ENCODE results near the gene CELF5. TPM values are rescaled to one million over a fixed set of nuclear protein-coding genes. Genes with fewer than 3 reads are reported as not detected.

CELF5 gene
- total and polyA plus RNA-seq, 7 donors, result under 0.01 to 1.1 (median 0.37) TPM; not detected in 1

DNA sequence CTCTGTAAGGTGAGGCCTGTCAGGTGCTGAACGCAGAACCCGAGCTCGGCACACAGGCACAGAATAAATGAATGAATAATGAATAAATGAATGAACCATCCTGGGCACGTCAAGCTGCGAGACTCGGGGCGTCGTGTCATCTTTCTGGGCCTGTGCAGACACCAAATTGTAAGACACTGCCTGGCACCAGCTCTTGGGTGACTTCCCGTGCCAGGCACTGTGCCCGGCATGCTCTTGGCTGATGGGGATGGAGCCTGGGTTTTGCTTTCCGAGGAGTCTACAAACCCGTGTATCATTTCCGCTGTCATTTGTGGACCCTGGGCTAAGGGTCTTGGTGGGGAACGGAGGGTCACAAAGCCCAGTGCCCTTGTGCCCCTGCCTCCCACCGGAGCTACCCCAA, 43.9 kb downstream of the CELF5 start:
- TF ChIP-seq EP300 (IDR thresholded peaks at IDR 0.05) (no peak), POLR2A (IDR thresholded peaks at IDR 0.05) (no peak), POLR2AphosphoS5 (IDR thresholded peaks at IDR 0.05) (no peak)
- TF ChIP-seq, protein P1, sequence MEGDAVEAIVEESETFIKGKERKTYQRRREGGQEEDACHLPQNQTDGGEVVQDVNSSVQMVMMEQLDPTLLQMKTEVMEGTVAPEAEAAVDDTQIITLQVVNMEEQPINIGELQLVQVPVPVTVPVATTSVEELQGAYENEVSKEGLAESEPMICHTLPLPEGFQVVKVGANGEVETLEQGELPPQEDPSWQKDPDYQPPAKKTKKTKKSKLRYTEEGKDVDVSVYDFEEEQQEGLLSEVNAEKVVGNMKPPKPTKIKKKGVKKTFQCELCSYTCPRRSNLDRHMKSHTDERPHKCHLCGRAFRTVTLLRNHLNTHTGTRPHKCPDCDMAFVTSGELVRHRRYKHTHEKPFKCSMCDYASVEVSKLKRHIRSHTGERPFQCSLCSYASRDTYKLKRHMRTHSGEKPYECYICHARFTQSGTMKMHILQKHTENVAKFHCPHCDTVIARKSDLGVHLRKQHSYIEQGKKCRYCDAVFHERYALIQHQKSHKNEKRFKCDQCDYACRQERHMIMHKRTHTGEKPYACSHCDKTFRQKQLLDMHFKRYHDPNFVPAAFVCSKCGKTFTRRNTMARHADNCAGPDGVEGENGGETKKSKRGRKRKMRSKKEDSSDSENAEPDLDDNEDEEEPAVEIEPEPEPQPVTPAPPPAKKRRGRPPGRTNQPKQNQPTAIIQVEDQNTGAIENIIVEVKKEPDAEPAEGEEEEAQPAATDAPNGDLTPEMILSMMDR (IDR thresholded peaks at IDR 0.05), result no peak
- H3K27me3 ChIP-seq, result peaks cover 10 to 60% (median 43%) of the 10 kb centered on the region in 3 donors
- 76 to 85% methylated on average over 15 of the region's 15 CpGs for WGBS, 2 donors
- no peak overlapping the region for H3K27ac ChIP-seq
- H3K36me3 ChIP-seq, result no peaks in the 10 kb centered on the region
- no peak overlapping the region for H3K4me3 ChIP-seq
- intact Hi-C loops (cut with DNase I), result no loop called here
- H3K9me3 ChIP-seq, result peaks cover 0 to 6% (median 5%) of the 10 kb centered on the region in 4 donors
- DNase-seq, result no peak
- H3K4me1 ChIP-seq, result no peaks in the 10 kb centered on the region

DNA sequence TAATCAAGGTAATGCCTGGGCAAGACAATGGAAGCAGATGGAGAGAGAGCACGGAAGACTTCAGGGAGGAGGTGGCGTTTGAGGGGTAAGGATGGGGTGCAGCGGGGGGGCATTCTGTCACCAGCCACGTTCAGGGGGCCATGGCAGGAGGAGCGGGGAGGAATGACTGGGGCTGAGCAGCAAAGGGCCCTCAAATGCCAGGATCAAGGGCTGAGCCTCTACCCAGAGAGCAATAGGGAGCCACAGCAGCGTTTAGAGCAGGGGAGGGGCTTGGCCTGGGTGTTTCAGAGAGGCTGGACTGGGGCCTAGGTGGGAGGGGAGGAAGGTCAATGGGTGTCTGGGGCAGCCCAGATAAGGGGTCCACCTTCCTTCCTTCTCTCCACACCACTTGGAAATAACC, 44.3 kb downstream of the CELF5 start:
- WGBS, 2 donors, result 66% methylated on average over 6 of the region's 6 CpGs
- intact Hi-C loops (cut with DNase I), result no loop called here
- Histone ChIP-seq H3K4me1 (no peaks in the 10 kb centered on the region), H3K9me3 (peaks cover 0 to 6% (median 5%) of the 10 kb centered on the region in 4 donors), H3K36me3 (no peaks in the 10 kb centered on the region), H3K27ac (no peak overlapping the region), H3K27me3 (peaks cover 10 to 64% (median 48%) of the 10 kb centered on the region in 3 donors), H3K4me3 (no peak overlapping the region)
- TF ChIP-seq POLR2AphosphoS5 (IDR thresholded peaks at IDR 0.05), result no peak
- no peak for TF ChIP-seq POLR2A (IDR thresholded peaks at IDR 0.05)
- TF ChIP-seq EP300 (IDR thresholded peaks at IDR 0.05), result no peak
- TF ChIP-seq, protein P1 (IDR thresholded peaks at IDR 0.05), result no peak
- no peak for DNase-seq

GRCh38 chr19:3269916-3270671, 45.6 kb downstream of the CELF5 start:
- intact Hi-C loops (cut with DNase I), result no loop called here

DNA sequence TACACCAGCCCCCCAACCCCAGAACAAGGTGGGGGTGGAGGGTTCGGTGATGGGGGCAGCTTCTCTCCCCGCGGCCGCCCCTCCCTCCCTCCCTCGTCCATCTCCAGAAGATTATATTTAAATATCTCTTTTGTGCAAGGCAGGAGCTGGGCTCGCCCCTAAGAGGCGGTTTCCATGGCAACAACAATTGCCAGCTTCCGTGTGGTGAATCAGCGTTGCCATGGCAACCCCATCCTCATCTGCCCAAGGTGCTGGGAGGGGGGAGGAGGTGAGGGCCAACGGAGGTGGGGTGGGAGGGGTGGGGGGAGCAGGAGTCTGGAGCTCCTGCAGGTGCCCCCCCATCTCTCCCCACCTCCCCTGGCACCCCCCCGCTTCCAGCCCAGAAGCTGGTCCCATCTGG, 46.4 kb downstream of the CELF5 start:
- Histone ChIP-seq H3K4me1 (peaks cover 0 to 10% (median 7%) of the 10 kb centered on the region in 4 donors), H3K4me3 (no peak overlapping the region), H3K27ac (no peak overlapping the region), H3K27me3 (peaks cover 22 to 86% (median 69%) of the 10 kb centered on the region in 3 donors), H3K36me3 (no peaks in the 10 kb centered on the region), H3K9me3 (peaks cover 0 to 6% (median 5%) of the 10 kb centered on the region in 4 donors)
- no peak for DNase-seq
- intact Hi-C loops (cut with DNase I), result no loop called here
- TF ChIP-seq, protein P1 (IDR thresholded peaks at IDR 0.05), result no peak
- no peak for TF ChIP-seq EP300 (IDR thresholded peaks at IDR 0.05)
- TF ChIP-seq POLR2AphosphoS5 (IDR thresholded peaks at IDR 0.05), result no peak
- TF ChIP-seq POLR2A (IDR thresholded peaks at IDR 0.05), result no peak
- WGBS, 2 donors, result 15 to 22% methylated on average over 11 of the region's 11 CpGs

More at GRCh38 chr19:3269916-3270671, 45.6 kb downstream of the CELF5 start:
- H3K27me3 ChIP-seq, result peaks cover 15 to 77% (median 61%) of the 10 kb centered on the region in 3 donors
- H3K36me3 ChIP-seq, result no peaks in the 10 kb centered on the region
- DNase-seq, result no peak
- H3K4me3 ChIP-seq, result no peak overlapping the region
- no peak overlapping the region for H3K27ac ChIP-seq
- peaks cover 0 to 1% (median 0%) of the 10 kb centered on the region in 4 donors for H3K4me1 ChIP-seq
- WGBS, 2 donors, result 8 to 10% methylated on average over 47 of the region's 47 CpGs
- H3K9me3 ChIP-seq, result peaks cover 0 to 6% (median 5%) of the 10 kb centered on the region in 4 donors
- no peak for TF ChIP-seq POLR2AphosphoS5 (IDR thresholded peaks at IDR 0.05)
- no peak for TF ChIP-seq POLR2A (IDR thresholded peaks at IDR 0.05)
- TF ChIP-seq EP300 (IDR thresholded peaks at IDR 0.05), result no peak
- TF ChIP-seq, protein P1 (IDR thresholded peaks at IDR 0.05), result no peak

Data from sigmoid colon (tissue), 7 donors.